Measurements from ENCODE around the gene MORN1.

The MORN1 gene

DNA sequence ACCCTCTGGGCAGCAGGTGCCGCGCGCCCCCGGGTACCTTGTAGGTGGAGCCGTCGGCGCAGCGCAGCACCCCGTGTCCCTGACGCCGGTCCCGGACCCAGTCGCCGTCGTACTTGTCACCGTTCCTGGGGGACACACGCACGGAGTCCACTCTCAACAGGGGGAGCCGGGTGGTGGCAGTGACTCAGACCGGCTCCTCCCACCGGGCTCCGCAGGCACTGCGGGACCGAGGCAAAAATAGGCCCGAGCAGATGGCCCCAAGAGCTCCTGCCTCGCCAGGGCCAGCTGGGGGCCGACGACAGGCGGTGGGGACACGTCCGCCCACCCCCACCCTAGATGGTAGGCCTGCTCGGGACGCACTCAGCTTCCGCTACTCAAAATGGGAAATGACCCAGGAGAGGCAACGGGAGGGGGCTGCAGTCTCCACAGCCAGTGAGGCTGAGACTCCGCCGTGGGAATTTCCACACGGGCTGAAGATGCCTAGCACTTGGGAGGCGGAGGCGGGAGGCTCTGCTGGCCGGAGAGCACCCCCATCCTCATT is 6.3 kb downstream of the MORN1 start:
- no peak overlapping the region for H3K4me3 ChIP-seq (ENCODE audit: low read depth in 1 of 2, low read length in 1 of 2)
- H3K4me1 ChIP-seq (ENCODE audit: control insufficient read depth in 1 of 2, insufficient read depth in 1 of 2, low read depth in 1 of 2, low read length in 1 of 2), result no peaks in the 10 kb centered on the region
- H3K9me3 ChIP-seq, result no peaks in the 10 kb centered on the region
- H3K27ac ChIP-seq, result no peak overlapping the region
- TF ChIP-seq, protein P1, sequence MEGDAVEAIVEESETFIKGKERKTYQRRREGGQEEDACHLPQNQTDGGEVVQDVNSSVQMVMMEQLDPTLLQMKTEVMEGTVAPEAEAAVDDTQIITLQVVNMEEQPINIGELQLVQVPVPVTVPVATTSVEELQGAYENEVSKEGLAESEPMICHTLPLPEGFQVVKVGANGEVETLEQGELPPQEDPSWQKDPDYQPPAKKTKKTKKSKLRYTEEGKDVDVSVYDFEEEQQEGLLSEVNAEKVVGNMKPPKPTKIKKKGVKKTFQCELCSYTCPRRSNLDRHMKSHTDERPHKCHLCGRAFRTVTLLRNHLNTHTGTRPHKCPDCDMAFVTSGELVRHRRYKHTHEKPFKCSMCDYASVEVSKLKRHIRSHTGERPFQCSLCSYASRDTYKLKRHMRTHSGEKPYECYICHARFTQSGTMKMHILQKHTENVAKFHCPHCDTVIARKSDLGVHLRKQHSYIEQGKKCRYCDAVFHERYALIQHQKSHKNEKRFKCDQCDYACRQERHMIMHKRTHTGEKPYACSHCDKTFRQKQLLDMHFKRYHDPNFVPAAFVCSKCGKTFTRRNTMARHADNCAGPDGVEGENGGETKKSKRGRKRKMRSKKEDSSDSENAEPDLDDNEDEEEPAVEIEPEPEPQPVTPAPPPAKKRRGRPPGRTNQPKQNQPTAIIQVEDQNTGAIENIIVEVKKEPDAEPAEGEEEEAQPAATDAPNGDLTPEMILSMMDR (IDR thresholded peaks at IDR 0.05), result no peak
- H3K36me3 ChIP-seq, result no peaks in the 10 kb centered on the region
- H3K27me3 ChIP-seq, result no peaks in the 10 kb centered on the region

DNA sequence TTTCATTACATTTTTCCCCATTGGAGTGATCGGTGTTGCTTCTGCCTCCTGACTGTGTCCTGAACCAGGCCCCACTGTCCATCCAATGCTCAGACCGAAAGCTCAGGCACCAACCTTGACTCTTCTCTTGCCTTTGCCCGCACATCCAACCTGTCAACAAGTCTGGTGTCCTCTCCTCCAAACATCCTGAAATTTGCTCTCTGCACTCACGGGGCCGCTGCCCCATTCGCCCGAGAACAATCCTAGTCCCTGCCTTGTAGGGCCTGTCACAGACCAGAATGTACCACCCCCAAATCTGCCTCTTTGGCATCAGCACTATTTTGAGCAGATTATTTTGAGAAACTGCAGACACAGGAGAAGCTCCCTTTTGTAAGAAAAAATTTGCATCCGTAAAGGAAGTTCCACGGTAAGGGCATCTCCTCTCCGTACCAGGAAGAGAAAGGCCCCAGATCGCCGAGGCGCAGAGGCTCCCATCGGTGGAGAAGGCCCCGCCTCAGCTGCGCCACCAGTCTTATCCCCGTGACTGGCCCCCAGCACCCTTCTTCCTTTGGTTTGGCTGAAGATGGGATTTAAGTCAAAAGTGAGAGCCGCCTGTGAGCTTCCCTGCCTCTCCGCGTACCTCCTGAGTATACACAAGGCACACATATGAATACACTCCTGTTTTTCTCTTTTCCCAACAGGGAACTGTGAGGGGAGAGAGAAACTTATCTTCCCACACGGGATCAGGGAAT is 7.1 kb downstream of the MORN1 start:
- Histone ChIP-seq H3K27ac (no peak overlapping the region), H3K4me1 (ENCODE audit: control insufficient read depth in 1 of 2, insufficient read depth in 1 of 2, low read depth in 1 of 2, low read length in 1 of 2) (no peaks in the 10 kb centered on the region), H3K27me3 (no peaks in the 10 kb centered on the region), H3K4me3 (ENCODE audit: low read depth in 1 of 2, low read length in 1 of 2) (no peak overlapping the region), H3K36me3 (no peaks in the 10 kb centered on the region), H3K9me3 (no peaks in the 10 kb centered on the region)
- TF ChIP-seq, protein P1 (IDR thresholded peaks at IDR 0.05), result no peak

DNA sequence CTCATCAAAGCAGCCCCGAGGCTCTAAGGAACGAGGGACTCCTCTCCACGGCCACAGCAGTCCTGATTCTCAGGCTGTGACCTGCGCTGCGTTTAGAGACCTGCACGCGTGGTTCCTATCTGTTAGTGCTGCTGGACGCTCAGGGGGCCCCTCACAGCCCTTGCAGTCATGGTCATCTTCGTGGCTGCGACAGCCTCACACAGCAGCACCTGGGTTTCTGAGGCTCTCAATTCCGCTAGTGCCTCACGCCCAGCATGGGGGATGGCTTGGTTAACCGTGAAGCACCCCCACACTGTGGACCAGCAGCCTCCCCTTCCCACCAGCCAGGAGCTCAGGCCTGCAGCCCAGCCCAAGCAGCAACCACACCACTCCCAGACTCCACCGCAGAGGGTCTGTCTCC is 7.8 kb downstream of the MORN1 start:
- Histone ChIP-seq H3K36me3 (no peaks in the 10 kb centered on the region), H3K4me1 (ENCODE audit: control insufficient read depth in 1 of 2, insufficient read depth in 1 of 2, low read depth in 1 of 2, low read length in 1 of 2) (no peaks in the 10 kb centered on the region), H3K9me3 (no peaks in the 10 kb centered on the region), H3K4me3 (ENCODE audit: low read depth in 1 of 2, low read length in 1 of 2) (no peak overlapping the region), H3K27ac (no peak overlapping the region), H3K27me3 (no peaks in the 10 kb centered on the region)
- TF ChIP-seq, protein P1 (IDR thresholded peaks at IDR 0.05), result no peak

DNA sequence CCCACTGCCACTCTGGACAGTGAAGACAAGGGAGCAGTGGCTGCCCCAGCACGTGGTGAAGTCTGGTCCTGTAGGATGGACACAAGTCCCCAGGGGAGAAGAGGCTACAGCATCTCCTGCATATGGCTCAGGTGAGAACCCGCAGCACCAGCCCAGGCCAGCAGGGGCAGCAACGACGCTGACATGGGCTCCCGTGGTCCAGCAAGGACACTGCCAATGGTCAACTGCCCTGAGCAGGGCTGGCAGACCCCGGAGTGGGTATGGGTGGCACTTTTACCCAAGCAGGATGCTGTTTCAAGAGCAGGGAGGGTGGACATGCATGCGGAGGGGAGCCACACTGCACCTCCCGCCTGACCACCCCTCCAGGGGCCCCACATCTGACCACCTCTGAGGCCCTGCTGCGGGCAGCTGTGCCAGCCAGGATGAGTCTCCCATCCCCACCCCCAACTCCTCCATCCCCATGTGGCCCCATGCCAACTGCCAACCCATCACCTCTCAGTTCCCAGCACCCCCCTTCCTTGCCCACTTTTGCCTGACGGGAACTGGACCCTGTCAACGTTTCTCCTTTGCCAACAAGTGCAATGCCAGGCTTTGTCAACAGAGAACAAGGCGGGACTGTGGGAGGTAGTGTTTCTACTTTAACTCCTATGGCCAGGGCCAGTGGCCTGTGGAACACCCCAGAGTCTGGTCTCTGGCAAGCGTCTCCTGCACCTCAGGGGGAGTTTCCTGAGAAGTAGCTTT is 8.6 kb downstream of the MORN1 start:
- Histone ChIP-seq H3K27me3 (no peaks in the 10 kb centered on the region), H3K4me3 (ENCODE audit: low read depth in 1 of 2, low read length in 1 of 2) (no peak overlapping the region), H3K4me1 (ENCODE audit: control insufficient read depth in 1 of 2, insufficient read depth in 1 of 2, low read depth in 1 of 2, low read length in 1 of 2) (no peaks in the 10 kb centered on the region), H3K36me3 (no peaks in the 10 kb centered on the region), H3K9me3 (no peaks in the 10 kb centered on the region), H3K27ac (no peak overlapping the region)
- TF ChIP-seq, protein P1 (IDR thresholded peaks at IDR 0.05), result no peak

DNA sequence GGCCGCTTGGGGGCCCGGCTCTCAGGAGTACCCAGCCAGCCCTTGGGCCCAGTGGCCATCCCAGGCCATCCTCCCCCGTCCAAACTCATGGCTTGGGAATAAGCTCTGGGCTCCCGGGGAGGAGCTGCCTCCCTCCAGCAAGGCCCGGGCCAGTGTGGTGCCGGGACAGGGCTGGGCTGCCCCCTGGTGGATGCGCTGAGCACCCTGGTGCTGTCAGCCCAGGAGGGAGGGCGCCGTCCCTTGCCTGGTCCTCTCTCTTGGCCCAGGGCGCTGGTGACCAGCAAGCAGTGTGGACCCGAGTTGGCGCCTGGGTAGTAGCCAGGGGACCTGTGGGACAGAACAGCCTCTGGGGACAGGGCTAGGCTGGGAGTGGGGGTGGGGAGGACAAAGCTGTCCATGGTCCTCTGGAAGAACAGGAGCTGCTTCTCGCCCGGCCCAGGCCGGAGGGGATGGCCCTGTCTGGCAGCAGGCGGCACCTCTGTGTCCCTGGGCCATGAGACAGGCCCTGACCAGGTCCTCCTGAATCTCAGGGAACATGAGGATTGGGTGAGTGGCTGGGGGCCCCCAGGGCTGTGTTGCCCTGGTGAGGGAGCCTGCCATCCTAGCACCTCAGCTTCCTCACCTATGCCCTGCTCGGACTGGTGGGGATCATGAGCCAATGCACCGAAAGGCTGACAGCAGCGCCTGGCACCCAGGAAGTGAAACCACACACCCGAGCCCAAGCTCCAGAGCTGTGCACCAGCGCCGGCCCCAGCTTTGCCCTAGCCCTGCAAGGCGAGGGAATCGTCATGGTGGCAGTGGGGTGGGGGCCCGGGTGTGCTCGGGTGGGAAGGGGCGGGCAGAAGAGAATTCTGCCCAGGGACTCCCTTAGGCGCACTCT is 9.4 kb downstream of the MORN1 start:
- TF ChIP-seq, protein P1 (IDR thresholded peaks at IDR 0.05), result peak; percentile 62
- Histone ChIP-seq H3K9me3 (no peaks in the 10 kb centered on the region), H3K4me1 (ENCODE audit: control insufficient read depth in 1 of 2, insufficient read depth in 1 of 2, low read depth in 1 of 2, low read length in 1 of 2) (no peaks in the 10 kb centered on the region), H3K36me3 (no peaks in the 10 kb centered on the region), H3K27me3 (no peaks in the 10 kb centered on the region), H3K27ac (no peak overlapping the region), H3K4me3 (ENCODE audit: low read depth in 1 of 2, low read length in 1 of 2) (no peak overlapping the region)
